K562 (cell line): ENCODE results near the gene AGMO. TPM values are rescaled to one million over a fixed set of nuclear protein-coding genes. Genes with fewer than 3 reads are reported as not detected.

Experiments used
- ATAC-seq: fragments of 200-7000 bp; cut with Tn5 transposase; 3 replicates; pipeline ENCODE4 v1.9.1; 2020; ENCODE audit warnings: moderate library complexity
- BruUV-seq: library from RNA; stranded (reverse); fragments of 400-500 nt; replicated peaks from 2 replicates; lab custom pipeline; 2021; lab: Mats Ljungman, UMichigan
- CTCF ChIA-PET: fragments of 300-600 bp; formaldehyde crosslinking; extraction: SDS; loops from one replicate; lab custom pipeline; 2021; ENCODE audit warnings: low intra/inter-chr PET ratio; lab: Yijun Ruan, JAX
- POLR2A ChIA-PET: fragments of 300-600, 350-650 bp; sonication (Branson Sonifier 250); formaldehyde crosslinking; extraction: SDS; loops from one replicate; lab custom pipeline; 2021; ENCODE audit warnings: antibody characterized with exemption, inconsistent platforms; lab: Yijun Ruan, JAX
- DNase-seq, 4 experiments: peaks; one replicate each; pipeline versions ENCODE4 v3.0.0 to v3.0.0-alpha.2; 2011 to 2018; ENCODE audit warnings: low spot score in 3 of 4, mixed read lengths in 3 of 4; ENCODE audit errors: extremely low read depth in 1 of 4
- FAIRE-seq: peaks from 2 replicates; lab custom pipeline; 2011; peaks lifted over from hg19 to GRCh38; lab: Jason Lieb, UNC
- H2AFZ ChIP-seq: 2 replicates; pipeline ENCODE4 v1.6.0; 2011; ENCODE audit warnings: low read depth, low read length, control low read depth, inconsistent platforms
- H3K27ac ChIP-seq: fragments of 200-600 bp; 3 replicates; pipeline ENCODE4 v1.8.0; 2011; ENCODE audit warnings: low read depth, mild to moderate bottlenecking, control low read depth, inconsistent platforms, low read length, moderate library complexity, mixed read lengths; ENCODE audit errors: extremely low read depth
- H3K27me3 ChIP-seq, 2 experiments: fragments of 300-600 bp in 1 of 2; 2 replicates in 1 of 2; 3 replicates in 1 of 2; pipeline versions ENCODE4 v1.6.0 to v1.8.0; 2011; ENCODE audit warnings: inconsistent platforms in 2 of 2, low read length in 2 of 2, mild to moderate bottlenecking in 1 of 2, mixed read lengths in 1 of 2, moderate library complexity in 1 of 2; ENCODE audit not compliant: control insufficient read depth in 2 of 2, insufficient read depth in 2 of 2
- H3K36me3 ChIP-seq: fragments of 300-600 bp; 3 replicates; pipeline ENCODE4 v1.8.0; 2011; ENCODE audit warnings: mild to moderate bottlenecking, low read length, inconsistent platforms; ENCODE audit not compliant: control insufficient read depth, insufficient read depth
- H3K4me1 ChIP-seq, 2 experiments: fragments of 200-600 bp in 1 of 2; replicated peaks in 1 of 2; 2 replicates in 1 of 2; 3 replicates in 1 of 2; pipeline versions ENCODE4 v1.5.1 to v1.8.0; 2011; ENCODE audit warnings: inconsistent platforms in 2 of 2, low read length in 2 of 2, mild to moderate bottlenecking in 1 of 2, mixed read lengths in 1 of 2, moderate library complexity in 1 of 2; ENCODE audit not compliant: control insufficient read depth in 2 of 2, insufficient read depth in 2 of 2
- H3K4me2 ChIP-seq: 2 replicates; pipeline ENCODE4 v1.6.1; 2011; ENCODE audit warnings: low read length, control low read depth, inconsistent platforms, mixed read lengths; ENCODE audit not compliant: insufficient read depth
- H3K4me3 ChIP-seq: fragments of 200-600 bp; sonication (generic), shearing (Covaris generic); 2 replicates; pipeline ENCODE4 v1.5.1; 2016; ENCODE audit warnings: control low read depth, inconsistent platforms
- H3K79me2 ChIP-seq: fragments of 200-600 bp; 3 replicates; pipeline ENCODE4 v1.8.0; 2011; ENCODE audit warnings: low read length, inconsistent platforms; ENCODE audit not compliant: control insufficient read depth, insufficient read depth
- H3K9ac ChIP-seq, 2 experiments: 2 replicates each; pipeline versions ENCODE4 v1.6.0 to v1.6.1; 2011; ENCODE audit warnings: low read depth in 2 of 2, low read length in 2 of 2, control low read depth in 1 of 2, inconsistent platforms in 1 of 2, mild to moderate bottlenecking in 1 of 2, mixed read lengths in 1 of 2; ENCODE audit not compliant: insufficient read depth in 1 of 2
- H3K9me1 ChIP-seq: one replicate; pipeline ENCODE4 v1.6.0; 2011; ENCODE audit warnings: inconsistent platforms, mild to moderate bottlenecking, low read length, moderate library complexity; ENCODE audit not compliant: control insufficient read depth, insufficient read depth
- H3K9me3 ChIP-seq: replicated peaks from 2 replicates; pipeline ENCODE4 v1.5.1; 2011; ENCODE audit warnings: low read depth, low read length, inconsistent platforms; ENCODE audit not compliant: control insufficient read depth, insufficient read depth
- H4K20me1 ChIP-seq: replicated peaks from 2 replicates; pipeline ENCODE4 v1.6.1; 2011; ENCODE audit warnings: low read length, inconsistent platforms, mixed read lengths; ENCODE audit not compliant: control insufficient read depth, insufficient read depth
- ELF2 ChIP-seq: fragments of 250-450 bp; sonication (Bioruptor Pico); IDR thresholded peaks from 2 replicates; pipeline ENCODE4 v1.5.0; 2021; ENCODE audit warnings: mild to moderate bottlenecking
- ELF4 ChIP-seq: fragments of 450-650 bp; formaldehyde crosslinking; IDR thresholded peaks from 2 replicates; pipeline ENCODE4 v1.4.0; 2022; ENCODE audit warnings: missing genetic modification characterization
- GATA2 ChIP-seq: sonication (generic); formaldehyde crosslinking; IDR thresholded peaks from 2 replicates; pipeline ENCODE4 v1.4.0; 2020; ENCODE audit warnings: mild to moderate bottlenecking, missing genetic modification reagents
- HLTF ChIP-seq: fragments of 450-650 bp; IDR thresholded peaks from 2 replicates; pipeline ENCODE4 v1.6.1; 2016
- PCBP1 ChIP-seq: fragments of 200-400 bp; formaldehyde crosslinking; IDR thresholded peaks from 2 replicates; pipeline ENCODE4 v1.6.1; 2018; ENCODE audit warnings: mild to moderate bottlenecking, low read depth, low read length; ENCODE audit not compliant: poor library complexity, severe bottlenecking
- RAD51 ChIP-seq: fragments of 450-650 bp; IDR thresholded peaks from 2 replicates; pipeline ENCODE4 v1.7.1; 2016; ENCODE audit warnings: low read depth, mild to moderate bottlenecking, borderline replicate concordance
- STAT5A ChIP-seq: IDR thresholded peaks from 2 replicates; pipeline ENCODE4 v1.6.1; 2012; ENCODE audit warnings: low read length, inconsistent platforms, borderline replicate concordance
- ZNF165 ChIP-seq: fragments of 250-450 bp; sonication (Bioruptor Pico); IDR thresholded peaks from 2 replicates; pipeline ENCODE4 v1.4.0; 2020; ENCODE audit warnings: borderline replicate concordance
- ZNF436 ChIP-seq: fragments of 250-450, 450-650 bp; sonication (Bioruptor Pico); formaldehyde crosslinking; IDR thresholded peaks from 2 replicates; pipeline ENCODE4 v1.7.0; 2020; ENCODE audit warnings: mild to moderate bottlenecking
- ZNF444 ChIP-seq: fragments of 250-450 bp; sonication (Bioruptor Pico); IDR thresholded peaks from 2 replicates; pipeline ENCODE4 v1.4.0; 2020; ENCODE audit warnings: mild to moderate bottlenecking, moderate library complexity
- ZNF668 ChIP-seq: fragments of 250-450 bp; sonication (Bioruptor Pico); IDR thresholded peaks from 2 replicates; pipeline ENCODE4 v1.8.0; 2022; ENCODE audit warnings: mild to moderate bottlenecking, inconsistent platforms
- WGBS: fragments of 100-300 bp; shearing (Covaris generic); methylation state at CpG from one replicate; pipeline ENCODE4 v1.1.6; 2016; ENCODE audit warnings: low coverage, mixed read lengths; ENCODE audit not compliant: insufficient coverage; ENCODE audit errors: missing lambda C conversion rate; 5-methylcytosine and 5-hydroxymethylcytosine counted together
- in situ Hi-C: fragments of 300-500 bp; cut with MboI; formaldehyde crosslinking; loops from 4 replicates; pipeline ENCODE4 v1.15.0; 2018; ENCODE audit warnings: inconsistent platforms, mixed read lengths
- intact Hi-C: fragments of 100-400 bp; cut with micrococcal nuclease; formaldehyde crosslinking; loops from 2 replicates; pipeline ENCODE4 v1.14.2; 2022
- polyA plus RNA-seq, 8 experiments: library from polyadenylated mRNA; depleted of rRNA in 4 of 8; stranded (reverse) in 5 of 8; unstranded in 3 of 8; fragments of >200 nt; fragmentation: Nextera tagmentation in 2 of 8; fragmentation: Illumina TruSeq in 1 of 8; extraction: Ambion mirVana in 2 of 8; extraction: Trizol in 1 of 8; gene quantifications; 2 replicates each; pipeline versions ENCODE4 v1.2.1 to v1.2.3, GENCODE V29; 2011 to 2014; ENCODE audit warnings: inconsistent platforms in 1 of 8, missing spikeins in 1 of 8
- total RNA-seq, 7 experiments: library from RNA; depleted of rRNA in 6 of 7; stranded (reverse); fragments of >200 nt in 6 of 7; fragmentation: Illumina TruSeq in 2 of 7; extraction: Trizol in 2 of 7; gene quantifications; 2 replicates each; pipeline versions ENCODE4 v1.2.1 to v1.2.3, GENCODE V29; 2011 to 2021; ENCODE audit warnings: low replicate concordance in 1 of 7
- TF ChIP-seq, protein P1 (sequence below): fragments of 200-800 bp; sonication (Bioruptor generic); IDR thresholded peaks from 2 replicates; pipeline ENCODE4 v1.6.1; 2016; ENCODE audit warnings: missing genetic modification characterization, missing compliant biosample characterization
- TF ChIP-seq, protein P2 (sequence below): fragments of 250-450 bp; sonication (Bioruptor Pico); IDR thresholded peaks from 2 replicates; pipeline ENCODE4 v1.8.0; 2021; ENCODE audit warnings: moderate library complexity, mild to moderate bottlenecking, inconsistent platforms
- TF ChIP-seq, protein P3 (sequence below), 3 experiments: IDR thresholded peaks in 2 of 3; conservative IDR thresholded peaks in 1 of 3; 2 replicates each; pipeline ENCODE4 v1.5.1; 2011 to 2012; ENCODE audit warnings: low read length in 3 of 3, mild to moderate bottlenecking in 3 of 3, control low read depth in 2 of 3, improper control_type of control experiment in 1 of 3, inconsistent platforms in 1 of 3, low read depth in 1 of 3, mixed read lengths in 1 of 3, moderate library complexity in 1 of 3; ENCODE audit not compliant: insufficient read depth in 2 of 3

AGMO gene
- total and polyA plus RNA-seq, 9 of the 15 experiments (the other 6 are each of a cell fraction or from before 2014, with no cell fraction given), result 0.30 to 1.4 (median 0.69) TPM; not detected in 1

DNA sequence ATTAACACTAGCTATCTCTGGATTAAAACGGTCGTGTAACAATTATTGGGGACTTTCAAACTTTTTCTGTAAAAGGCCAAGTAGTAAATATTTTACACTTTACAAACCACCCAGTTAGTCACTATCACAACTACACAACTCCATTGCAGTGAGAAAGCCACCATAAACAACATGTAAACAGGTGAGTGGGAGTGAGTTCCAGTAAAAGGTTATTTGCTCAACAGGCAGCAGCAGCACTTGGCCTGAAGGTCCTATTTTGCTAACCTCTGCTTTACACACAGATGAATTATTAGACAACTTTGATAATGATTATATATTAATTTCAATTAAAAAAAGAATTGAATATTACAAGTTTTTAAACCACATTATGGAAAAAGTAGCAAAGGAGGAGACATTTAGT lies 15.8 kb upstream of the AGMO start:
- no peak overlapping the region for H3K27ac ChIP-seq
- in situ Hi-C loops (no loop called here), intact Hi-C loops (no loop called here)
- no peaks in the 10 kb centered on the region for H3K9me3 ChIP-seq
- H3K36me3 ChIP-seq, result no peaks in the 10 kb centered on the region
- no peak for FAIRE-seq
- H3K4me3 ChIP-seq, result no peak overlapping the region
- DNase-seq, result no peak
- no peaks in the 10 kb centered on the region for H3K4me1 ChIP-seq
- no TSS peak for BruUV-seq
- H4K20me1 ChIP-seq, result no peaks in the 10 kb centered on the region
- H3K27me3 ChIP-seq, result no peaks in the 10 kb centered on the region
- TF ChIP-seq, protein P1, sequence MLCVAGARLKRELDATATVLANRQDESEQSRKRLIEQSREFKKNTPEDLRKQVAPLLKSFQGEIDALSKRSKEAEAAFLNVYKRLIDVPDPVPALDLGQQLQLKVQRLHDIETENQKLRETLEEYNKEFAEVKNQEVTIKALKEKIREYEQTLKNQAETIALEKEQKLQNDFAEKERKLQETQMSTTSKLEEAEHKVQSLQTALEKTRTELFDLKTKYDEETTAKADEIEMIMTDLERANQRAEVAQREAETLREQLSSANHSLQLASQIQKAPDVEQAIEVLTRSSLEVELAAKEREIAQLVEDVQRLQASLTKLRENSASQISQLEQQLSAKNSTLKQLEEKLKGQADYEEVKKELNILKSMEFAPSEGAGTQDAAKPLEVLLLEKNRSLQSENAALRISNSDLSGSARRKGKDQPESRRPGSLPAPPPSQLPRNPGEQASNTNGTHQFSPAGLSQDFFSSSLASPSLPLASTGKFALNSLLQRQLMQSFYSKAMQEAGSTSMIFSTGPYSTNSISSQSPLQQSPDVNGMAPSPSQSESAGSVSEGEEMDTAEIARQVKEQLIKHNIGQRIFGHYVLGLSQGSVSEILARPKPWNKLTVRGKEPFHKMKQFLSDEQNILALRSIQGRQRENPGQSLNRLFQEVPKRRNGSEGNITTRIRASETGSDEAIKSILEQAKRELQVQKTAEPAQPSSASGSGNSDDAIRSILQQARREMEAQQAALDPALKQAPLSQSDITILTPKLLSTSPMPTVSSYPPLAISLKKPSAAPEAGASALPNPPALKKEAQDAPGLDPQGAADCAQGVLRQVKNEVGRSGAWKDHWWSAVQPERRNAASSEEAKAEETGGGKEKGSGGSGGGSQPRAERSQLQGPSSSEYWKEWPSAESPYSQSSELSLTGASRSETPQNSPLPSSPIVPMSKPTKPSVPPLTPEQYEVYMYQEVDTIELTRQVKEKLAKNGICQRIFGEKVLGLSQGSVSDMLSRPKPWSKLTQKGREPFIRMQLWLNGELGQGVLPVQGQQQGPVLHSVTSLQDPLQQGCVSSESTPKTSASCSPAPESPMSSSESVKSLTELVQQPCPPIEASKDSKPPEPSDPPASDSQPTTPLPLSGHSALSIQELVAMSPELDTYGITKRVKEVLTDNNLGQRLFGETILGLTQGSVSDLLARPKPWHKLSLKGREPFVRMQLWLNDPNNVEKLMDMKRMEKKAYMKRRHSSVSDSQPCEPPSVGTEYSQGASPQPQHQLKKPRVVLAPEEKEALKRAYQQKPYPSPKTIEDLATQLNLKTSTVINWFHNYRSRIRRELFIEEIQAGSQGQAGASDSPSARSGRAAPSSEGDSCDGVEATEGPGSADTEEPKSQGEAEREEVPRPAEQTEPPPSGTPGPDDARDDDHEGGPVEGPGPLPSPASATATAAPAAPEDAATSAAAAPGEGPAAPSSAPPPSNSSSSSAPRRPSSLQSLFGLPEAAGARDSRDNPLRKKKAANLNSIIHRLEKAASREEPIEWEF (CRISPR knock-in tag), result no peak
- TF ChIP-seq GATA2 (no peak), ZNF668 (CRISPR knock-in tag) (no peak), ZNF436 (CRISPR knock-in tag) (no peak), RAD51 (no peak), HLTF (no peak), ZNF444 (CRISPR knock-in tag) (no peak), ELF2 (CRISPR knock-in tag) (no peak), ZNF165 (CRISPR knock-in tag) (no peak), PCBP1 (no peak), STAT5A (no peak), ELF4 (CRISPR knock-in tag) (no peak)
- TF ChIP-seq, protein P2, sequence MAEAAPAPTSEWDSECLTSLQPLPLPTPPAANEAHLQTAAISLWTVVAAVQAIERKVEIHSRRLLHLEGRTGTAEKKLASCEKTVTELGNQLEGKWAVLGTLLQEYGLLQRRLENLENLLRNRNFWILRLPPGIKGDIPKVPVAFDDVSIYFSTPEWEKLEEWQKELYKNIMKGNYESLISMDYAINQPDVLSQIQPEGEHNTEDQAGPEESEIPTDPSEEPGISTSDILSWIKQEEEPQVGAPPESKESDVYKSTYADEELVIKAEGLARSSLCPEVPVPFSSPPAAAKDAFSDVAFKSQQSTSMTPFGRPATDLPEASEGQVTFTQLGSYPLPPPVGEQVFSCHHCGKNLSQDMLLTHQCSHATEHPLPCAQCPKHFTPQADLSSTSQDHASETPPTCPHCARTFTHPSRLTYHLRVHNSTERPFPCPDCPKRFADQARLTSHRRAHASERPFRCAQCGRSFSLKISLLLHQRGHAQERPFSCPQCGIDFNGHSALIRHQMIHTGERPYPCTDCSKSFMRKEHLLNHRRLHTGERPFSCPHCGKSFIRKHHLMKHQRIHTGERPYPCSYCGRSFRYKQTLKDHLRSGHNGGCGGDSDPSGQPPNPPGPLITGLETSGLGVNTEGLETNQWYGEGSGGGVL (CRISPR knock-in tag), result no peak
- TF ChIP-seq, protein P3, sequence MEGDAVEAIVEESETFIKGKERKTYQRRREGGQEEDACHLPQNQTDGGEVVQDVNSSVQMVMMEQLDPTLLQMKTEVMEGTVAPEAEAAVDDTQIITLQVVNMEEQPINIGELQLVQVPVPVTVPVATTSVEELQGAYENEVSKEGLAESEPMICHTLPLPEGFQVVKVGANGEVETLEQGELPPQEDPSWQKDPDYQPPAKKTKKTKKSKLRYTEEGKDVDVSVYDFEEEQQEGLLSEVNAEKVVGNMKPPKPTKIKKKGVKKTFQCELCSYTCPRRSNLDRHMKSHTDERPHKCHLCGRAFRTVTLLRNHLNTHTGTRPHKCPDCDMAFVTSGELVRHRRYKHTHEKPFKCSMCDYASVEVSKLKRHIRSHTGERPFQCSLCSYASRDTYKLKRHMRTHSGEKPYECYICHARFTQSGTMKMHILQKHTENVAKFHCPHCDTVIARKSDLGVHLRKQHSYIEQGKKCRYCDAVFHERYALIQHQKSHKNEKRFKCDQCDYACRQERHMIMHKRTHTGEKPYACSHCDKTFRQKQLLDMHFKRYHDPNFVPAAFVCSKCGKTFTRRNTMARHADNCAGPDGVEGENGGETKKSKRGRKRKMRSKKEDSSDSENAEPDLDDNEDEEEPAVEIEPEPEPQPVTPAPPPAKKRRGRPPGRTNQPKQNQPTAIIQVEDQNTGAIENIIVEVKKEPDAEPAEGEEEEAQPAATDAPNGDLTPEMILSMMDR (IDR thresholded peaks at IDR 0.05 in 2 of 3, conservative IDR thresholded peaks at IDR 0.05 in 1 of 3; ENCODE audit: insufficient read depth in 2 of 3, low read depth in 1 of 3, low read length in 3 of 3), result no peak
- H3K4me2 ChIP-seq, result no peak overlapping the region
- ChIA-PET POLR2A (no interaction called here), CTCF (no interaction called here)
- no peak overlapping the region for H2AFZ ChIP-seq
- no peak for ATAC-seq
- 0% methylated on average over 2 of the region's 2 CpGs for WGBS
- no peak overlapping the region for H3K9ac ChIP-seq
- H3K79me2 ChIP-seq, result no peaks in the 10 kb centered on the region
- no peaks in the 10 kb centered on the region for H3K9me1 ChIP-seq
